ENCODE measurements around the gene TAF5L.

GRCh38 chr1:229629261-229629660 lies 3.3 kb upstream of the TAF5L start:
- no peak for TF ChIP-seq CTCF (conservative IDR thresholded peaks at IDR 0.05)
- TF ChIP-seq ZFX (IDR thresholded peaks at IDR 0.05): no peak
